T-cell (primary cell): ENCODE data around the gene SCGB3A1. TPM values are rescaled to one million over a fixed set of nuclear protein-coding genes. Genes with fewer than 3 reads are reported as not detected.

Experiments used
- ATAC-seq, 4 experiments: fragments of 200-7000 bp in 3 of 4; fragments of 150-1000 bp in 1 of 4; cut with Tn5 transposase; replicated peaks in 1 of 4; 1 replicate in 3 of 4; 2 replicates in 1 of 4; pipeline ENCODE4 v1.10.0; 2021; ENCODE audit warnings: moderate library complexity in 3 of 4, mild to moderate bottlenecking in 2 of 4, moderate number of reproducible peaks in 1 of 4
- CTCF ChIA-PET, 2 donors: fragments of 300-600 bp; sonication (Branson Sonifier 250); formaldehyde crosslinking; loops; one replicate each; lab custom pipeline; 2022; ENCODE audit warnings: antibody characterized with exemption in 2 of 2; lab: Charles Lee
- POLR2A ChIA-PET, 2 donors: fragments of 300-600 bp; sonication (Branson Sonifier 250); formaldehyde crosslinking; loops; one replicate each; lab custom pipeline; 2022; ENCODE audit warnings: antibody characterized with exemption in 2 of 2; lab: Charles Lee
- DNase-seq, 35 experiments: peaks; one replicate each; pipeline versions ENCODE4 v3.0.0 to v3.0.0-alpha.2; 2013 to 2023
- H3K27ac ChIP-seq: one replicate; pipeline ENCODE4 v1.5.1; 2013; ENCODE audit warnings: low read length
- H3K27me3 ChIP-seq, 2 experiments: replicated peaks in 1 of 2; 1 replicate in 1 of 2; 2 replicates in 1 of 2; pipeline versions ENCODE4 v1.6.1 to v1.7.0; 2013; ENCODE audit warnings: low read length in 1 of 2, mixed read lengths in 1 of 2; ENCODE audit not compliant: control insufficient read depth in 2 of 2, insufficient read depth in 2 of 2; ENCODE audit errors: extremely low read depth in 1 of 2
- H3K36me3 ChIP-seq, 2 donors: 1 replicate in 1 of 2; 2 replicates in 1 of 2; pipeline versions ENCODE4 v1.6.1 to v1.7.0; 2013; ENCODE audit warnings: low read length in 1 of 2; ENCODE audit not compliant: control insufficient read depth in 2 of 2, insufficient read depth in 1 of 2; ENCODE audit errors: extremely low read depth in 1 of 2
- H3K4me1 ChIP-seq, 2 experiments: 1 replicate in 1 of 2; 2 replicates in 1 of 2; pipeline versions ENCODE4 v1.6.1 to v1.7.0; 2013; ENCODE audit warnings: low read length in 2 of 2, mixed read lengths in 1 of 2; ENCODE audit not compliant: insufficient read depth in 2 of 2, control insufficient read depth in 1 of 2; ENCODE audit errors: extremely low read depth in 1 of 2
- H3K4me3 ChIP-seq, 2 donors: 1 replicate in 1 of 2; 2 replicates in 1 of 2; pipeline versions ENCODE4 v1.5.1 to v1.7.0; 2013; ENCODE audit warnings: mild to moderate bottlenecking in 2 of 2, low read length in 1 of 2, moderate library complexity in 1 of 2; ENCODE audit not compliant: control insufficient read depth in 1 of 2; ENCODE audit errors: extremely low read depth in 1 of 2
- H3K9me3 ChIP-seq: 2 replicates; pipeline ENCODE4 v1.7.0; 2013
- H3K27ac Mint-ChIP-seq, 2 donors: one replicate each; pipeline ENCODE4 v1.8.0; 2020 to 2021; ENCODE audit warnings: mild to moderate bottlenecking in 2 of 2, mixed read lengths in 2 of 2
- H3K27me3 Mint-ChIP-seq, 2 donors: one replicate each; pipeline ENCODE4 v1.8.0; 2021 to 2022; ENCODE audit warnings: mixed read lengths in 2 of 2
- H3K36me3 Mint-ChIP-seq: one replicate; pipeline ENCODE4 v1.8.0; 2021; ENCODE audit warnings: mixed read lengths
- H3K4me1 Mint-ChIP-seq, 3 donors: one replicate each; pipeline ENCODE4 v1.8.0; 2020 to 2022; ENCODE audit warnings: mixed read lengths in 3 of 3, mild to moderate bottlenecking in 1 of 3
- H3K4me3 Mint-ChIP-seq, 3 donors: one replicate each; pipeline ENCODE4 v1.8.0; 2020 to 2022; ENCODE audit warnings: mild to moderate bottlenecking in 3 of 3, mixed read lengths in 3 of 3, moderate library complexity in 3 of 3
- H3K9me3 Mint-ChIP-seq, 3 donors: one replicate each; pipeline ENCODE4 v1.8.0; 2020 to 2022; ENCODE audit warnings: mixed read lengths in 3 of 3
- WGBS: methylation state at CpG from one replicate; pipeline ENCODE4 v1.1.5; 2013; ENCODE audit warnings: missing lambda C conversion rate; ENCODE audit not compliant: insufficient coverage; 5-methylcytosine and 5-hydroxymethylcytosine counted together
- total RNA-seq, 35 experiments: library from RNA in 6 of 35; stranded (reverse) in 6 of 35; fragments of 120-200 nt in 1 of 35; gene quantifications; one replicate each; pipeline versions ENCODE4 v1.2.1 to v1.2.4 and lab custom pipeline; 2013 to 2026

The SCGB3A1 gene
- total RNA-seq, 5 donors from 2014 or later (not counting 1 experiment from before 2014, with no cell fraction given), result 0.92 to 0.99 TPM; not detected in 3

DNA sequence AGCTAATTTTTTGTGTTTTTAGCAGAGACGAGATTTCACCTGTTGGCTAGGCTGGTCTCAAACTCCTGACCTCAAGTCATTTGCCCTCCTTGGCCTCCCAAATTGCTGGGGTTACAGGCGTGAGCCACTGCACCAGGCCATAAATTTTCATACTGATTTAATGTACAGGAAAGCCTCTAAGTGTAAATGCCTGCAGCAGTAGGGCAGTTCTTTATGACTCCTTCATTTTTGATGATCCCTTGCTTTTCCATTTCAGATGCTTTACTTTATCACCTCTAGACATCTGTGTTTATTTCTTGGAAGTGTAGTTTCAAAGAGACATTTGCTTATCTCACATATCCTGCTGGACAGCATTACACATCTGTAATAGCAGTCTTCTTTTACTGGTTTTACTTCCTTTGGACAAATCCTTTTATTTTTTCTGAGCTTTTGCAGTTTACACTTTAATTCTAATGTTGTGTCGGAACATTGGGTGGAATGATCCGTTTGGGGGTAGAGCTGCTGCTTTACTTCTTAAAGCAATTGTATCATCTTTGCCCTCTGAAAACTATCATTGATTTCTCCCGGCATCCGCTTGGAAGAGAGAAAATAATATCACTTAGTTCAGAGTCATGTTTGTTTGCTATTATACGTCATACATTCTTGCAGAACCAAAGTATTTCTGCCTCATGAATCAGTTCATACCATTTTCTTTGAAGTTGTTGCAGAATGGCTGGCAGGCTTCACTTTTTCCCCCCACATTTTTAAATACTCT lies 36.0 kb downstream of the SCGB3A1 start:
- Mint-ChIP-seq H3K4me3 (no peak overlapping the region), H3K27me3 (no peaks in the 10 kb centered on the region), H3K9me3 (no peaks in the 10 kb centered on the region), H3K27ac (no peak overlapping the region), H3K4me1 (peaks cover 15 to 17% (median 16%) of the 10 kb centered on the region in 3 donors), H3K36me3 (peaks cover 64% of the 10 kb centered on the region)
- ChIA-PET CTCF (no interaction called here), POLR2A (no interaction called here)
- WGBS, result 94% methylated on average over 3 of the region's 7 CpGs
- ATAC-seq, result no peak
- H3K4me1 ChIP-seq, result no peaks in the 10 kb centered on the region
- H3K9me3 ChIP-seq, result no peaks in the 10 kb centered on the region
- DNase-seq, result no peak
- no peak overlapping the region for H3K4me3 ChIP-seq
- H3K27ac ChIP-seq, result no peak overlapping the region
- no peaks in the 10 kb centered on the region for H3K27me3 ChIP-seq
- peaks cover 5 to 32% of the 10 kb centered on the region in 2 donors for H3K36me3 ChIP-seq

DNA sequence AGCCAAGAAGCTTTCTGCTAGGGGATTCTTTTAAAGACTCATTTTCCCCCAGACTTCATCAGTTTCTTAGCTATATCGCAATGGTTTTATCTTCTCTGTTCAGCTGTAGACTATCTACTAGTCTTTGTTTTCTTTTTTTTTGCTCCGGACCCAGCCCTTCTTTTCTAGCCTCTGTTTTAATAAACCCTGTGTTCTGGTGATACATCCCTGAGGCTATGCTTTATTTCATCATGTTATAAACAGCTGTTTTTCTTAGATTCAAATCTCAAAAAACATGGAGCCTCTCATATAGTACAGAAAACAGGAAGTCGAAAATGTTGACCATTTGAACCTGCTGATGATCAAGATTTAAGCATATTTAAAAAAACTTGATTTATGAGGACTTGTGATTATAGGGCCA lies 37.8 kb downstream of the SCGB3A1 start:
- no peaks in the 10 kb centered on the region for H3K27me3 Mint-ChIP-seq
- Histone ChIP-seq H3K4me3 (no peak overlapping the region), H3K27me3 (no peaks in the 10 kb centered on the region), H3K36me3 (peaks cover 5 to 37% of the 10 kb centered on the region in 2 donors), H3K9me3 (no peaks in the 10 kb centered on the region), H3K4me1 (no peaks in the 10 kb centered on the region), H3K27ac (no peak overlapping the region)
- no peak for DNase-seq
- H3K36me3 Mint-ChIP-seq, result peaks cover 57% of the 10 kb centered on the region
- peaks cover 4 to 13% (median 11%) of the 10 kb centered on the region in 3 donors for H3K4me1 Mint-ChIP-seq
- WGBS, result 70% methylated on average over 2 of the region's 3 CpGs
- CTCF ChIA-PET, result interaction anchor here in 1 of 2 donors (0.7 to 1.2 kb wide), 2 partner anchors 13 to 580 kb away, joined by 3 read pairs; no protein-coding TSS in a partner anchor
- ATAC-seq, result no peak
- H3K4me3 Mint-ChIP-seq, result no peak overlapping the region
- POLR2A ChIA-PET, result no interaction called here
- H3K27ac Mint-ChIP-seq, result peak overlapping the region; percentile 2
- H3K9me3 Mint-ChIP-seq, result no peaks in the 10 kb centered on the region

- Histone ChIP-seq H3K27me3 (no peaks in the 10 kb centered on the region), H3K4me1 (no peaks in the 10 kb centered on the region), H3K27ac (no peak overlapping the region), H3K4me3 (no peak overlapping the region), H3K36me3 (peaks cover 5 to 29% of the 10 kb centered on the region in 2 donors), H3K9me3 (no peaks in the 10 kb centered on the region)
- POLR2A ChIA-PET, result no interaction called here
- Mint-ChIP-seq H3K27me3 (no peaks in the 10 kb centered on the region), H3K27ac (peak overlapping the region in 1 of 2 donors; percentile 43), H3K4me1 (peaks cover 16 to 32% (median 23%) of the 10 kb centered on the region in 3 donors), H3K4me3 (no peak overlapping the region), H3K36me3 (peaks cover 57% of the 10 kb centered on the region), H3K9me3 (no peaks in the 10 kb centered on the region)
- CTCF ChIA-PET, result no interaction called here
- no CpG with 5 or more reads among the region's 3 CpGs for WGBS
- ATAC-seq, result no peak
- DNase-seq, result no peak
Observed at GRCh38 chr5:180548563-180548962, 42.7 kb downstream of the SCGB3A1 start.

- H3K36me3 Mint-ChIP-seq, result peaks cover 55% of the 10 kb centered on the region
- no peaks in the 10 kb centered on the region for H3K9me3 Mint-ChIP-seq
- H3K4me1 ChIP-seq, result no peaks in the 10 kb centered on the region
- H3K27me3 Mint-ChIP-seq, result no peaks in the 10 kb centered on the region
- H3K27me3 ChIP-seq, result no peaks in the 10 kb centered on the region
- ATAC-seq (no peak), DNase-seq (no peak)
- peaks cover 24 to 38% (median 26%) of the 10 kb centered on the region in 3 donors for H3K4me1 Mint-ChIP-seq
- no peak overlapping the region for H3K27ac ChIP-seq
- ChIA-PET POLR2A (no interaction called here), CTCF (no interaction called here)
- peaks cover 3 to 12% of the 10 kb centered on the region in 2 donors for H3K36me3 ChIP-seq
- no CpG with 5 or more reads among the region's 3 CpGs for WGBS
- H3K9me3 ChIP-seq, result no peaks in the 10 kb centered on the region
- no peak overlapping the region for H3K4me3 ChIP-seq
- no peak overlapping the region for H3K4me3 Mint-ChIP-seq
- H3K27ac Mint-ChIP-seq, result no peak overlapping the region
Observed at GRCh38 chr5:180545248-180545647, 46.1 kb downstream of the SCGB3A1 start.

DNA sequence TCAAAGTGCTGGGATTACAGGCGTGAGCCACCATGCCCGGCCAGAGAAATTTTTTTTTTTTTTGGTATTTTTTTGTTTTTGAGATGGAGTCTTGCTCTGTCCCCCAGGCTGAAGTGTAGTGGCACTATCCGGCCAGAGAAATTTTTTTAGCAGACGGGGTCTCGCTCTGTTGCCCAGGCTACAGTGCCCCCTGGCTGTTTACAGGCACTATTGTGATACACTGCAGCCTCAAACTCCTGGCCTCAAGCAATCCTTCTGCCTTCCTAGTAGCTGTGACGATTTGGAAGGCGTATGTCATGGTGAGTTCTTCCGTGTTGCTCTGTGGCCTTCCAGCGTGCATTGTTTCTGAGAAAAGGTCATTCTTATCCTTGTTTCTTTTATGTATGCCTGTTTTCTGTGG lies 49.6 kb downstream of the SCGB3A1 start:
- Histone ChIP-seq H3K4me1 (no peaks in the 10 kb centered on the region), H3K36me3 (peaks cover 3 to 7% of the 10 kb centered on the region in 2 donors), H3K27ac (no peak overlapping the region), H3K4me3 (no peak overlapping the region), H3K9me3 (no peaks in the 10 kb centered on the region), H3K27me3 (no peaks in the 10 kb centered on the region)
- DNase-seq (no peak), ATAC-seq (no peak)
- Mint-ChIP-seq H3K27ac (no peak overlapping the region), H3K9me3 (no peaks in the 10 kb centered on the region), H3K27me3 (no peaks in the 10 kb centered on the region), H3K4me3 (no peak overlapping the region), H3K36me3 (peaks cover 53% of the 10 kb centered on the region), H3K4me1 (peaks cover 23 to 34% (median 28%) of the 10 kb centered on the region in 3 donors)
- WGBS, result 88% methylated on average over 5 of the region's 9 CpGs
- POLR2A ChIA-PET, result no interaction called here
- CTCF ChIA-PET, result interaction anchor here in 1 of 2 donors (0.6 kb wide), 1 partner anchor 24 kb away, joined by 3 read pairs; no protein-coding TSS in a partner anchor
